ENCODE data around the gene ADGRB2. TPM values are rescaled to one million over a fixed set of nuclear protein-coding genes. Genes with fewer than 3 reads are reported as not detected.

Gene ADGRB2
- polyA plus RNA-seq, 4 donors: 4.8 to 43.7 (median 11.6) TPM

DNA sequence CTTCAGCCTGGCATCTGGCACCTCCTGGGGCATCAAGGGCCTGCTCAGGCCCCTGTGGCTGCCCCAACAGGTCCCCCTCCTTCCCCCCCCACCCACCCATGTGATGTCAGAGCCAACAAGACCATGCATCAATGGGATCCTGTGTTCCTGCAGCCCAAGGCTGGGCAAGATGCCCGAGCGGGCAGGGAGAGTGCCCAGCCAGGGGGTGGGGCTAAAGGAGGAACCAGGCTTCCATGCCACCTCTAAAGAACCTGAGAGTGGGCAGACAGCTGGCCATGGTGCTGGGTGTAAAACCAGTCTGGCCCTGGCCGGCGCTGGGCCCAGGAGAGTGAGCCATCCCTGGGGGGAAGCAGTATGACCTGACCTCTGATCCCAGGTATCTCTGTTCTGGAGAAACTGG lies 67.9 kb downstream of the ADGRB2 start:
- Histone ChIP-seq H3K9me3 (ENCODE audit: control insufficient read depth in 2 of 2, insufficient read depth in 1 of 2, low read depth in 1 of 2, low read length in 1 of 2) (no peaks in the 10 kb centered on the region), H3K4me1 (ENCODE audit: control insufficient read depth in 3 of 3, insufficient read depth in 2 of 3, low read depth in 1 of 3, low read length in 2 of 3) (peaks cover 0 to 15% (median 0%) of the 10 kb centered on the region in 3 donors), H3K27ac (ENCODE audit: low read depth in 1 of 3, low read length in 2 of 3) (no peak overlapping the region), H3K36me3 (ENCODE audit: control insufficient read depth in 3 of 3, insufficient read depth in 2 of 3, low read depth in 1 of 3, low read length in 3 of 3) (peaks cover 0 to 90% (median 0%) of the 10 kb centered on the region in 3 donors), H3K27me3 (ENCODE audit: control insufficient read depth in 3 of 3, insufficient read depth in 3 of 3, low read length in 3 of 3) (no peaks in the 10 kb centered on the region), H3K4me3 (ENCODE audit: low read depth in 1 of 3, low read length in 3 of 3) (no peak overlapping the region)
- no peak for DNase-seq
- WGBS, 3 donors: 30 to 71% (median 34%) methylated on average over 4 of the region's 4 CpGs
- no peak for FAIRE-seq

GRCh38 chr1:31695327-31695726 lies 68.8 kb downstream of the ADGRB2 start:
- Histone ChIP-seq H3K4me1 (ENCODE audit: control insufficient read depth in 3 of 3, insufficient read depth in 2 of 3, low read depth in 1 of 3, low read length in 2 of 3) (peaks cover 0 to 7% (median 0%) of the 10 kb centered on the region in 3 donors), H3K4me3 (ENCODE audit: low read depth in 1 of 3, low read length in 3 of 3) (no peak overlapping the region), H3K27me3 (ENCODE audit: control insufficient read depth in 3 of 3, insufficient read depth in 3 of 3, low read length in 3 of 3) (no peaks in the 10 kb centered on the region), H3K9me3 (ENCODE audit: control insufficient read depth in 2 of 2, insufficient read depth in 1 of 2, low read depth in 1 of 2, low read length in 1 of 2) (no peaks in the 10 kb centered on the region), H3K36me3 (ENCODE audit: control insufficient read depth in 3 of 3, insufficient read depth in 2 of 3, low read depth in 1 of 3, low read length in 3 of 3) (peaks cover 0 to 95% (median 0%) of the 10 kb centered on the region in 3 donors), H3K27ac (ENCODE audit: low read depth in 1 of 3, low read length in 2 of 3) (no peak overlapping the region)
- WGBS, 3 donors: 64 to 82% (median 72%) methylated on average over 5 of the region's 5 CpGs
- FAIRE-seq (no peak), DNase-seq (no peak)

GRCh38 chr1:31694964-31695313 lies 69.2 kb downstream of the ADGRB2 start:
- WGBS, 3 donors: 87 to 90% (median 88%) methylated on average over 7 to 8 of the region's 8 CpGs
- no peak overlapping the region for H3K27ac ChIP-seq (ENCODE audit: low read depth in 1 of 3, low read length in 2 of 3)

GRCh38 chr1:31694069-31694963 lies 69.8 kb downstream of the ADGRB2 start:
- Histone ChIP-seq H3K4me3 (ENCODE audit: low read depth in 1 of 3, low read length in 3 of 3) (no peak overlapping the region), H3K36me3 (ENCODE audit: control insufficient read depth in 3 of 3, insufficient read depth in 2 of 3, low read depth in 1 of 3, low read length in 3 of 3) (peaks cover 0 to 95% (median 0%) of the 10 kb centered on the region in 3 donors), H3K27ac (ENCODE audit: low read depth in 1 of 3, low read length in 2 of 3) (no peak overlapping the region), H3K9me3 (ENCODE audit: control insufficient read depth in 2 of 2, insufficient read depth in 1 of 2, low read depth in 1 of 2, low read length in 1 of 2) (no peaks in the 10 kb centered on the region), H3K27me3 (ENCODE audit: control insufficient read depth in 3 of 3, insufficient read depth in 3 of 3, low read length in 3 of 3) (no peaks in the 10 kb centered on the region), H3K4me1 (ENCODE audit: control insufficient read depth in 3 of 3, insufficient read depth in 2 of 3, low read depth in 1 of 3, low read length in 2 of 3) (peaks cover 0 to 3% (median 0%) of the 10 kb centered on the region in 3 donors)
- DNase-seq: no peak
- FAIRE-seq: no peak
- WGBS, 3 donors: 82 to 83% (median 82%) methylated on average over 12 of the region's 12 CpGs

More at GRCh38 chr1:31694964-31695313, 69.2 kb downstream of the ADGRB2 start:
- Histone ChIP-seq H3K36me3 (ENCODE audit: control insufficient read depth in 3 of 3, insufficient read depth in 2 of 3, low read depth in 1 of 3, low read length in 3 of 3) (peaks cover 0 to 95% (median 0%) of the 10 kb centered on the region in 3 donors), H3K9me3 (ENCODE audit: control insufficient read depth in 2 of 2, insufficient read depth in 1 of 2, low read depth in 1 of 2, low read length in 1 of 2) (no peaks in the 10 kb centered on the region), H3K4me3 (ENCODE audit: low read depth in 1 of 3, low read length in 3 of 3) (no peak overlapping the region), H3K4me1 (ENCODE audit: control insufficient read depth in 3 of 3, insufficient read depth in 2 of 3, low read depth in 1 of 3, low read length in 2 of 3) (peaks cover 0 to 3% (median 0%) of the 10 kb centered on the region in 3 donors), H3K27me3 (ENCODE audit: control insufficient read depth in 3 of 3, insufficient read depth in 3 of 3, low read length in 3 of 3) (no peaks in the 10 kb centered on the region)
- no peak for FAIRE-seq
- DNase-seq: no peak

DNA sequence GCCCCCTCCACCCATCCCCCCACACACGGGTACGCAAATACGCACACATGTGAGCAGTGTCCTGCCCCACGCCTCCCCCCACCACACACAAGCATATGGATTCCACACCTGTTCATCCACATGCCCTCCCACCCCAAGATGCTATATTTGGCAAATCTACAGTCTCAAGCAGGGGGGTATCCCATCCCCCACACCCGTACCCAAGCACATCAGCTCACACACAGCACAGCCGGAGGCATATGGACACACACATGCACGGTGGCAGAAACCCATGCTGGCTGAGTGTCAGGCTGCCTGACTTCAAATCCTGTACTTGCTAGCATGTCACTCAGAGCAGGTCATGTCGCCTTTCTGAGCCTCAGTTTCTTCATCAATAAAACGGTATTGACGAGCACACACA lies 70.9 kb downstream of the ADGRB2 start:
- no peak overlapping the region for H3K27ac ChIP-seq (ENCODE audit: low read depth in 1 of 3, low read length in 2 of 3)
- FAIRE-seq (no peak), DNase-seq (no peak)
- H3K36me3 ChIP-seq (ENCODE audit: control insufficient read depth in 3 of 3, insufficient read depth in 2 of 3, low read depth in 1 of 3, low read length in 3 of 3): peaks cover 0 to 99% (median 0%) of the 10 kb centered on the region in 3 donors
- H3K27me3 ChIP-seq (ENCODE audit: control insufficient read depth in 3 of 3, insufficient read depth in 3 of 3, low read length in 3 of 3): no peaks in the 10 kb centered on the region
- H3K4me1 ChIP-seq (ENCODE audit: control insufficient read depth in 3 of 3, insufficient read depth in 2 of 3, low read depth in 1 of 3, low read length in 2 of 3): peaks cover 0 to 3% (median 0%) of the 10 kb centered on the region in 3 donors
- H3K4me3 ChIP-seq (ENCODE audit: low read depth in 1 of 3, low read length in 3 of 3): no peak overlapping the region
- H3K9me3 ChIP-seq (ENCODE audit: control insufficient read depth in 2 of 2, insufficient read depth in 1 of 2, low read depth in 1 of 2, low read length in 1 of 2): no peaks in the 10 kb centered on the region
- 77 to 82% (median 80%) methylated on average over 10 of the region's 10 CpGs for WGBS, 3 donors

GRCh38 chr1:31691951-31692350 lies 72.2 kb downstream of the ADGRB2 start:
- H3K27ac ChIP-seq (ENCODE audit: low read depth in 1 of 3, low read length in 2 of 3): no peak overlapping the region
- peaks cover 0 to 3% (median 0%) of the 10 kb centered on the region in 3 donors for H3K4me1 ChIP-seq (ENCODE audit: control insufficient read depth in 3 of 3, insufficient read depth in 2 of 3, low read depth in 1 of 3, low read length in 2 of 3)
- DNase-seq (no peak), FAIRE-seq (no peak)
- no peaks in the 10 kb centered on the region for H3K27me3 ChIP-seq (ENCODE audit: control insufficient read depth in 3 of 3, insufficient read depth in 3 of 3, low read length in 3 of 3)
- H3K4me3 ChIP-seq (ENCODE audit: low read depth in 1 of 3, low read length in 3 of 3): no peak overlapping the region
- peaks cover 0 to 90% (median 0%) of the 10 kb centered on the region in 3 donors for H3K36me3 ChIP-seq (ENCODE audit: control insufficient read depth in 3 of 3, insufficient read depth in 2 of 3, low read depth in 1 of 3, low read length in 3 of 3)
- H3K9me3 ChIP-seq (ENCODE audit: control insufficient read depth in 2 of 2, insufficient read depth in 1 of 2, low read depth in 1 of 2, low read length in 1 of 2): no peaks in the 10 kb centered on the region
- 85 to 87% (median 85%) methylated on average over 11 of the region's 11 CpGs for WGBS, 3 donors

DNA sequence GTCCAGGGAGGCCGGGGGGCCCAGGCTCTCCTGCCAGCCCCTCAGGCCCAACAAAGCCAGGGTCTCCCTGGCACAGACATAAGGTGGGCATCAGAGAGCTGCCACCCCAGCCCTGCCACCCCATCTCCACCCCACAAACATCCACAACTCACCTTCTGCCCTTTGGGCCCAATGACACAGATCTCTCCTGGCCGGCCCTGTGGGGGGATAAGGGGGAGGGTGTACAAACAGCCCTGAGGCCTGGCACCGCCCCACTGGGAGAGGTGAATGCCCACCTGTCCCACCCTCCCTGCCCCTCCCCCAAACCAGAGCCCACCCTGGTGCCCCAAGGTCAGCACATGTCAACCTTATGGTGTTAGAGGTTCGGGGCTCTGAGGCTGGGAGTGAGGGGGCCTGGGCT lies 72.7 kb downstream of the ADGRB2 start:
- Histone ChIP-seq H3K27ac (ENCODE audit: low read depth in 1 of 3, low read length in 2 of 3) (no peak overlapping the region), H3K27me3 (ENCODE audit: control insufficient read depth in 3 of 3, insufficient read depth in 3 of 3, low read length in 3 of 3) (no peaks in the 10 kb centered on the region), H3K4me3 (ENCODE audit: low read depth in 1 of 3, low read length in 3 of 3) (no peak overlapping the region), H3K36me3 (ENCODE audit: control insufficient read depth in 3 of 3, insufficient read depth in 2 of 3, low read depth in 1 of 3, low read length in 3 of 3) (peaks cover 0 to 89% (median 0%) of the 10 kb centered on the region in 3 donors), H3K9me3 (ENCODE audit: control insufficient read depth in 2 of 2, insufficient read depth in 1 of 2, low read depth in 1 of 2, low read length in 1 of 2) (no peaks in the 10 kb centered on the region), H3K4me1 (ENCODE audit: control insufficient read depth in 3 of 3, insufficient read depth in 2 of 3, low read depth in 1 of 3, low read length in 2 of 3) (peaks cover 0 to 3% (median 0%) of the 10 kb centered on the region in 3 donors)
- no peak for FAIRE-seq
- DNase-seq: no peak
- 81 to 89% (median 85%) methylated on average over 4 of the region's 4 CpGs for WGBS, 3 donors

GRCh38 chr1:31690921-31691320 lies 73.2 kb downstream of the ADGRB2 start:
- H3K4me1 ChIP-seq (ENCODE audit: control insufficient read depth in 3 of 3, insufficient read depth in 2 of 3, low read depth in 1 of 3, low read length in 2 of 3): peaks cover 0 to 8% (median 0%) of the 10 kb centered on the region in 3 donors
- 85 to 91% (median 90%) methylated on average over 10 of the region's 10 CpGs for WGBS, 3 donors
- no peak overlapping the region for H3K27ac ChIP-seq (ENCODE audit: low read depth in 1 of 3, low read length in 2 of 3)
- H3K4me3 ChIP-seq (ENCODE audit: low read depth in 1 of 3, low read length in 3 of 3): no peak overlapping the region
- H3K36me3 ChIP-seq (ENCODE audit: control insufficient read depth in 3 of 3, insufficient read depth in 2 of 3, low read depth in 1 of 3, low read length in 3 of 3): peaks cover 0 to 89% (median 0%) of the 10 kb centered on the region in 3 donors
- no peak for FAIRE-seq
- no peaks in the 10 kb centered on the region for H3K9me3 ChIP-seq (ENCODE audit: control insufficient read depth in 2 of 2, insufficient read depth in 1 of 2, low read depth in 1 of 2, low read length in 1 of 2)
- H3K27me3 ChIP-seq (ENCODE audit: control insufficient read depth in 3 of 3, insufficient read depth in 3 of 3, low read length in 3 of 3): no peaks in the 10 kb centered on the region
- no peak for DNase-seq

Measured in small intestine (tissue), 7 donors.